ENCODE data around the gene LARP1. TPM values are rescaled to one million over a fixed set of nuclear protein-coding genes. Genes with fewer than 3 reads are reported as not detected.

The LARP1 gene
- total RNA-seq, 4 donors from 2014 or later = 109 to 192 (median 133) TPM

- no peaks in the 10 kb centered on the region for H3K27me3 ChIP-seq
- no peak for DNase-seq
- H3K36me3 ChIP-seq = peaks cover 16 to 39% of the 10 kb centered on the region in 2 donors
- peaks cover 0 to 6% of the 10 kb centered on the region in 2 donors for H3K4me1 ChIP-seq
- H3K27ac ChIP-seq = peak overlapping the region in 1 of 3 donors; percentile 42
- WGBS, 2 donors = 79 to 82% methylated on average over 7 of the region's 7 CpGs
- intact Hi-C loops (cut with DNase I) = no loop called here
- TF ChIP-seq, protein P1, sequence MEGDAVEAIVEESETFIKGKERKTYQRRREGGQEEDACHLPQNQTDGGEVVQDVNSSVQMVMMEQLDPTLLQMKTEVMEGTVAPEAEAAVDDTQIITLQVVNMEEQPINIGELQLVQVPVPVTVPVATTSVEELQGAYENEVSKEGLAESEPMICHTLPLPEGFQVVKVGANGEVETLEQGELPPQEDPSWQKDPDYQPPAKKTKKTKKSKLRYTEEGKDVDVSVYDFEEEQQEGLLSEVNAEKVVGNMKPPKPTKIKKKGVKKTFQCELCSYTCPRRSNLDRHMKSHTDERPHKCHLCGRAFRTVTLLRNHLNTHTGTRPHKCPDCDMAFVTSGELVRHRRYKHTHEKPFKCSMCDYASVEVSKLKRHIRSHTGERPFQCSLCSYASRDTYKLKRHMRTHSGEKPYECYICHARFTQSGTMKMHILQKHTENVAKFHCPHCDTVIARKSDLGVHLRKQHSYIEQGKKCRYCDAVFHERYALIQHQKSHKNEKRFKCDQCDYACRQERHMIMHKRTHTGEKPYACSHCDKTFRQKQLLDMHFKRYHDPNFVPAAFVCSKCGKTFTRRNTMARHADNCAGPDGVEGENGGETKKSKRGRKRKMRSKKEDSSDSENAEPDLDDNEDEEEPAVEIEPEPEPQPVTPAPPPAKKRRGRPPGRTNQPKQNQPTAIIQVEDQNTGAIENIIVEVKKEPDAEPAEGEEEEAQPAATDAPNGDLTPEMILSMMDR (IDR thresholded peaks at IDR 0.05) = no peak
- TF ChIP-seq POLR2A (IDR thresholded peaks at IDR 0.05) = no peak
- no peaks in the 10 kb centered on the region for H3K9me3 ChIP-seq
- H3K4me3 ChIP-seq (replicated peaks in 1 of 3) = no peak overlapping the region
Observed at GRCh38 chr5:154794525-154795234, 39.5 kb downstream of the LARP1 start.

DNA sequence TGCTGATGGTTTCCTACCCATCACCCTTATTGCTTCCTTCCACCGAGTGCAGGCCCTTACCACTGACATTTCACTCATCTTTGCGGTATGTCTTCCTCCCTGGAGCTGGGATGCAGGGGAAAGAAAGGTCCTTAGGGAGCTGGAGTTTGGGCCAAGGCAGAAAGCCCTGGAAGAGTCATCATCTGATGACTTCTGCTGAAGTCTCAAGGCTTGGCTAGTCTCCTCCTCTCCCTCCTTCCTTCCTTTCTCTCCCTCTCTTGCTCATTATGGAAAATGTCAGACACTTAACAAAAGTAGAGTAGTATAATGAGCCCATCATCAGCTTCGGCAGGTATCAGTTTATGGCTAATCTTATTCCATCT, 40.0 kb downstream of the LARP1 start:
- 76 to 92% methylated on average over 3 of the region's 3 CpGs for whole genome bisulfite sequencing, 2 donors
- Histone ChIP-seq H3K9me3 (no peaks in the 10 kb centered on the region), H3K36me3 (peaks cover 19 to 45% of the 10 kb centered on the region in 2 donors), H3K4me1 (peaks cover 0 to 7% of the 10 kb centered on the region in 2 donors), H3K27me3 (no peaks in the 10 kb centered on the region), H3K27ac (peak overlapping the region in 1 of 3 donors; percentile 42), H3K4me3 (replicated peaks in 1 of 3) (no peak overlapping the region)
- DNase-seq = no peak
- intact Hi-C loops (cut with DNase I) = no loop called here
- TF ChIP-seq, protein P1 (IDR thresholded peaks at IDR 0.05) = no peak
- TF ChIP-seq POLR2A (IDR thresholded peaks at IDR 0.05) = no peak

GRCh38 chr5:154797762-154798161, 42.6 kb downstream of the LARP1 start:
- H3K4me1 ChIP-seq = peaks cover 5 to 17% of the 10 kb centered on the region in 2 donors
- TF ChIP-seq, protein P1 (IDR thresholded peaks at IDR 0.05) = no peak
- TF ChIP-seq POLR2A (IDR thresholded peaks at IDR 0.05) = no peak
- no peak for DNase-seq
- intact Hi-C loops (cut with DNase I) = no loop called here
- no peak overlapping the region for H3K4me3 ChIP-seq (replicated peaks in 1 of 3)
- H3K36me3 ChIP-seq = peaks cover 40 to 54% of the 10 kb centered on the region in 2 donors
- no peaks in the 10 kb centered on the region for H3K27me3 ChIP-seq
- H3K27ac ChIP-seq = no peak overlapping the region
- no peaks in the 10 kb centered on the region for H3K9me3 ChIP-seq
- 87% methylated on average over 4 of the region's 4 CpGs for WGBS, 2 donors

DNA sequence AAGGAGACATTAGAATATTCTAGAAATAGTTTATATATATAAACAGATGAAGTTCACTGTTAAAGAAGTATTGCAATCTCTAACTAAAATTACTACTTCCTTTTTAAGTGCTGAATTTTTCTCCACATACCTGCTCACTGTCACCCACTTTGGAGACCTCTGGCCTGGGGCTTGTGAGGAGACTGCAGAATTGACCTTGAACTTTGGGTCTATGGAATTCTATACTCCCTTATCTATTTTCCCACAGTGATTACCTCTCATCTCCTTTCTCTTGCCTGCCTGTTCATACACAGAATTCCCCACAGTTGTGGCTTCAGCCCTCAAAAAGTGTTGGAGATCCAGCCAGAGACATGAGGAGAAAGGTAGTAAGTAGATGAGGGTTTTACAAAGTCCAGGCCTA, 45.4 kb downstream of the LARP1 start:
- intact Hi-C loops (cut with DNase I) = no loop called here
- TF ChIP-seq POLR2A (IDR thresholded peaks at IDR 0.05) = no peak
- TF ChIP-seq, protein P1 (IDR thresholded peaks at IDR 0.05) = no peak

GRCh38 chr5:154801083-154801482, 45.9 kb downstream of the LARP1 start:
- Histone ChIP-seq H3K36me3 (peaks cover 72 to 73% of the 10 kb centered on the region in 2 donors), H3K9me3 (no peaks in the 10 kb centered on the region), H3K4me1 (peaks cover 5 to 11% of the 10 kb centered on the region in 2 donors), H3K4me3 (replicated peaks in 1 of 3) (no peak overlapping the region), H3K27ac (peak overlapping the region in 2 of 3 donors; percentile 7 to 48), H3K27me3 (no peaks in the 10 kb centered on the region)
- DNase-seq = no peak
- intact Hi-C loops (cut with DNase I) = no loop called here
- TF ChIP-seq, protein P1 (IDR thresholded peaks at IDR 0.05) = no peak
- TF ChIP-seq POLR2A (IDR thresholded peaks at IDR 0.05) = no peak
- 50 to 57% methylated on average over 3 of the region's 3 CpGs for WGBS, 2 donors

More for the DNA sequence above, 45.4 kb downstream of the LARP1 start:
- Histone ChIP-seq H3K27ac (peak overlapping the region in 2 of 3 donors; percentile 7 to 48), H3K27me3 (no peaks in the 10 kb centered on the region), H3K4me3 (replicated peaks in 1 of 3) (no peak overlapping the region), H3K9me3 (no peaks in the 10 kb centered on the region), H3K36me3 (peaks cover 67 to 68% of the 10 kb centered on the region in 2 donors), H3K4me1 (peaks cover 5 to 11% of the 10 kb centered on the region in 2 donors)
- no peak for DNase-seq
